ENCODE results near the gene RASA3. TPM values are rescaled to one million over a fixed set of nuclear protein-coding genes. Genes with fewer than 3 reads are reported as not detected.

RASA3 gene
- polyA plus RNA-seq, 3 donors: 9.0 to 32.6 (median 16.6) TPM

- TF ChIP-seq CTCF (IDR thresholded peaks at IDR 0.05): no peak
- Histone ChIP-seq H4K20me1 (ENCODE audit: insufficient read depth, low read length) (peaks cover 92% of the 10 kb centered on the region), H3K4me1 (ENCODE audit: control insufficient read depth in 1 of 2, insufficient read depth in 2 of 2, low read length in 2 of 2) (peaks cover 26 to 36% of the 10 kb centered on the region in 2 donors), H3K36me3 (replicated peaks in 1 of 2; ENCODE audit: control insufficient read depth in 1 of 2, insufficient read depth in 2 of 2, low read length in 2 of 2) (peaks cover 23 to 53% of the 10 kb centered on the region in 2 donors), H3K27ac (ENCODE audit: low read depth in 1 of 2, low read length in 2 of 2) (no peak overlapping the region), H3K4me3 (replicated peaks in 1 of 3; ENCODE audit: low read depth in 2 of 3, low read length in 3 of 3) (no peak overlapping the region), H3K79me2 (ENCODE audit: insufficient read depth, low read length) (peaks cover 72% of the 10 kb centered on the region), H3K4me2 (replicated peaks; ENCODE audit: extremely low read depth, low read length, poor library complexity, severe bottlenecking) (no peak overlapping the region), H3K9me3 (replicated peaks in 1 of 2; ENCODE audit: control insufficient read depth in 1 of 2, insufficient read depth in 1 of 2, low read length in 2 of 2) (no peaks in the 10 kb centered on the region), H3K9ac (ENCODE audit: insufficient read depth, low read length, poor library complexity, severe bottlenecking) (no peak overlapping the region), H3K27me3 (ENCODE audit: control insufficient read depth in 2 of 2, insufficient read depth in 2 of 2, low read length in 2 of 2) (no peaks in the 10 kb centered on the region), H2AFZ (ENCODE audit: insufficient read depth, low read depth, low read length, poor library complexity, severe bottlenecking) (no peak overlapping the region)
- Mint-ChIP-seq H3K27me3 (ENCODE audit: low read depth in 3 of 3) (peaks cover 0 to 1% (median 0%) of the 10 kb centered on the region in 3 donors), H3K9me3 (peaks cover 0 to 6% (median 1%) of the 10 kb centered on the region in 7 donors), H3K4me3 (no peak overlapping the region), H3K27ac (peak overlapping the region in 1 of 7 donors; percentile 46), H3K4me1 (peaks cover 34% of the 10 kb centered on the region), H3K36me3 (peaks cover 57 to 80% of the 10 kb centered on the region in 2 donors)
- intact Hi-C loops (cut with micrococcal nuclease): loop anchor here in 1 of 2 donors (5.0 kb wide), 1 partner anchor 63 kb away; no protein-coding TSS in a partner anchor
- WGBS (ENCODE audit: insufficient coverage): 93% methylated on average over 14 of the region's 14 CpGs
- DNase-seq: no peak
These were observed 93.5 kb downstream of the RASA3 start for GRCh38 chr13:114038900-114039299.

GRCh38 chr13:114038211-114038613 lies 94.2 kb downstream of the RASA3 start:
- TF ChIP-seq CTCF (IDR thresholded peaks at IDR 0.05): no peak
- H3K27me3 Mint-ChIP-seq (ENCODE audit: low read depth in 3 of 3): peaks cover 0 to 1% (median 0%) of the 10 kb centered on the region in 3 donors
- H3K9me3 Mint-ChIP-seq: peaks cover 0 to 6% (median 0%) of the 10 kb centered on the region in 7 donors
- H3K9me3 ChIP-seq (replicated peaks in 1 of 2; ENCODE audit: control insufficient read depth in 1 of 2, insufficient read depth in 1 of 2, low read length in 2 of 2): no peaks in the 10 kb centered on the region
- peaks cover 26 to 56% of the 10 kb centered on the region in 2 donors for H3K36me3 ChIP-seq (replicated peaks in 1 of 2; ENCODE audit: control insufficient read depth in 1 of 2, insufficient read depth in 2 of 2, low read length in 2 of 2)
- peaks cover 96% of the 10 kb centered on the region for H4K20me1 ChIP-seq (ENCODE audit: insufficient read depth, low read length)
- no peak overlapping the region for H3K27ac ChIP-seq (ENCODE audit: low read depth in 1 of 2, low read length in 2 of 2)
- no peak overlapping the region for H2AFZ ChIP-seq (ENCODE audit: insufficient read depth, low read depth, low read length, poor library complexity, severe bottlenecking)
- no peak overlapping the region for H3K9ac ChIP-seq (ENCODE audit: insufficient read depth, low read length, poor library complexity, severe bottlenecking)
- 87% methylated on average over 18 of the region's 19 CpGs for WGBS (ENCODE audit: insufficient coverage)
- peaks cover 77% of the 10 kb centered on the region for H3K79me2 ChIP-seq (ENCODE audit: insufficient read depth, low read length)
- peaks cover 24 to 33% of the 10 kb centered on the region in 2 donors for H3K4me1 ChIP-seq (ENCODE audit: control insufficient read depth in 1 of 2, insufficient read depth in 2 of 2, low read length in 2 of 2)
- H3K4me1 Mint-ChIP-seq: peaks cover 31% of the 10 kb centered on the region
- peaks cover 55 to 82% of the 10 kb centered on the region in 2 donors for H3K36me3 Mint-ChIP-seq
- no peak overlapping the region for H3K4me3 Mint-ChIP-seq
- H3K4me2 ChIP-seq (replicated peaks; ENCODE audit: extremely low read depth, low read length, poor library complexity, severe bottlenecking): no peak overlapping the region
- H3K27me3 ChIP-seq (ENCODE audit: control insufficient read depth in 2 of 2, insufficient read depth in 2 of 2, low read length in 2 of 2): no peaks in the 10 kb centered on the region
- peak overlapping the region in 1 of 7 donors; percentile 59 for H3K27ac Mint-ChIP-seq
- no peak overlapping the region for H3K4me3 ChIP-seq (replicated peaks in 1 of 3; ENCODE audit: low read depth in 2 of 3, low read length in 3 of 3)
- no peak for DNase-seq
- intact Hi-C loops (cut with micrococcal nuclease): loop anchor here in 1 of 2 donors (5.0 kb wide), 1 partner anchor 64 kb away; no protein-coding TSS in a partner anchor
